GM19372 (cell line): ENCODE results near the gene DGCR2.
"Not testable (repeated sequence)": the region's sequence is repeated elsewhere in the genome, so short reads cannot be mapped to it uniquely, and the experiment has no call there.

Experiments used
- ATAC-seq: cut with Tn5 transposase; IDR thresholded peaks from one replicate; pipeline ENCODE4 v1.9.1; 2021; ENCODE audit warnings: mild to moderate bottlenecking, low read depth, moderate library complexity; ENCODE audit not compliant: unreplicated experiment

Gene DGCR2

DNA sequence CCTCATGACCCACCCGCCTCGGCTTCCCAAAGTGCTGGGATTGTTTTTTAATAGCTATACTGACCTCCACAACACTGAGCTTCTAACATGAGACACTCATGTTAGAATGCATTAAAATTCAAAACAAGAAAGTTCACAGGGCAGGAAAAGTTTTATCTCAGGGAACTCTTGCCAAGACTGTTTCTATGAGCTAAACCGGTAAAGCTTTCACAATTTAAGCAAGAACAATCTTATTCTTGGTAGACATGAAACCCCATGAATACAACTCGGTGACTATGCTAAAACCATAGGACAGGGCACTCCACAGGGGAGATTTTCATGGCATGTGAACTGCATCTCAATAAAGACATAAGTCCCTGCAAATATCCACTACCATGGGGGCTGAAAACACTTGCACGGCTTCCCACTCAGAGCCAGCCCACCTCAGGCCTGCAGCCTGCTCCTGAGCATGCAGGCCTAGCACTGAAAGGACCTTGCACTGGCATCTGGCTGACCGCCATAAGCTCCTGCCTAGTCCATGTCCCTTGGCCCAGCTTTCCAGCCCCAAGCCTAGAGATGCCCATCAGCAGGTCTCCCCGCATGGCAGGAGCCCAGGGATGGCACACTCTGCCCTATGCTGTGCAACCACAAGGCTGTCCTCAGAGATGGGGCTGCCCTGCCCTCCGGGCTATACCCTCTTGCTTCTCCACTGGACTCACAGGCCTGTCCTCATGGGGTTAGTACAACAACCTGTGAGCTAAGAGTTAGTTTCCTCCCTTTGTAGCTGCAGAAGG is 58.4 kb downstream of the DGCR2 start:
- no peak for ATAC-seq

DNA sequence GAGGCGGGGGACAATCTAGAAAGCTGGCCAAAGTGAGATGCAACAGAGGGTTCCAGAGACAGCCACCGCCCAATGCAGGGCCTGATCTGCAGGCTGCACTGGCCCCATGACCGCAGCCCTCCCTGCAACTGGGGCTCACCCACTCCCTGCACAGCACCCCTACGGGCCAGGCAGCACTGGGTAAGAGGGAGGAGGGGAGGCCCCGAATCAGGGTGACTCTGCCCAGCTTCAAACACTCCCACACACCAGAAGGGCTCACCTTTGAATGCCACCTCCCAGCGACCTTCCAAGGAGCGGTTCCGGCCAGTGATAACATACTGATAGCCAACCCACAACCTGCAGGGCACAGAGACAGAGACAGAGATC is 59.3 kb downstream of the DGCR2 start:
- ATAC-seq = no peak

DNA sequence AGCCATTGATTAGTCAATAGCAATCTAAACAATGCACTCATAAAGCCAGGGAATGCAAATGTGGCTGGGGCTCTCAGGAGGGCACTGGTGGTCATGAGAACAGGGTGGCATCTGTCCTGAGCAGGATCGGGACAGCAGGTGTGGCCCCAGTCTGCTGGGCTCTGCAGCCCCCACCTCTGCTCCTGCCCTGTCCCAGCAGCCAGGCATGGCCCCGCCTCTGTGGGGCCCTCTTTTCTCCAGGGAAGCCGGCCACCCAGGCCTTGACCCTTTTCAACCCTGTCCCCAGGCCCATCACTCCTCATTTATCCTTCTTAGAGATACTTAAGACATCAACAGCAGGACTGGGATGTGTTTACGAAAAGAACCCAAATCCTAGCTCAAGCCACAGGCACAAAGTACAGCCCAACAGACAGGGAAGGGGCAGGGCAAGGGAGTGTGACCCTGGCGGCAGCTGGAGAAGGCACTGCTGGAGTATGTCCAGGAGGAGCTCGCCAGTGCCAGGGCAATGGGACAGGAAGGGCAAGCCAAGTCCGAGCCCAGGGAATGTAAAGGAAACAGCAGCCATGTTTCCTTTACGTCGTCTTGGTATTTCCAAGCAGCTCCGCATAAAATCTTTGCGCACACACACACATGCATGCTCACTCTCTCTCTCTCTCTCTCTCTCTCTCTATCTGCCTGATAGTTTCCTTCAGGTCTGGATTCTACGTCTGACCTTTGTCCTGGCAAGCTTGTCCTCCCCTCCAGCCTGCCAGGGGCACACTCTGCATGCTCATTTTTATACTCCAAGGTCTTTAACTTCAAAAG is 59.9 kb downstream of the DGCR2 start:
- no peak for ATAC-seq

DNA sequence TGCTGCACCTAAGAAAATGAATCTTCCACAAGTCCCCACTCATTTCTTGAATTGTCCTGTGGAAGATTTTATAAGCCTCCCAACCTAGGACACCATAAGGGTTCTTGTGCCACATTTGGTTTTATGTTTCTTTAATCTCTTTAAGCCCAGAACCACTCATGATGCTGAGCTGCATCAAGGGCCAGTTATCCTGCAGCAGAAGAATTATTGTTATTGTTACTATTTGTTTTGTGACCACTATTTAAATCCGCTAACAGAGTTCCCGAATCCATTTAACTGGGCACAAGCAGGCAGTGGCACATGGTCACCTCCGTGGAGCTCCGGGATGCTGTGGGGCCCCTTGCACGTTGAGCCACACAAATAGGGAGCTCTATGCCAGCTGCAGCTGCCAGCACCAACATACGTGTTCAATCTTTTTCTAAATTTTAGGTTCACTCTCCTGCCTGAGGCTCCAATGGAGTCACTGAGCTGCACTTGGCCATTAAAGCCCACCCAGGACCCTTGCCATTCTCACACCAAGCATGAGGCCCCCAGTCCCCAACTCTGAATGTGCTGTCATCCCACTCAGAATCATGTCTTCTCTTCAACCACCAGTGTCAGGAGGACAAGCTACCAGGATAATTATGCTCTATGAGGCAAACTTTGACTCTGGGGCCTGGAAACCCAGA is 60.6 kb downstream of the DGCR2 start:
- ATAC-seq = no peak

DNA sequence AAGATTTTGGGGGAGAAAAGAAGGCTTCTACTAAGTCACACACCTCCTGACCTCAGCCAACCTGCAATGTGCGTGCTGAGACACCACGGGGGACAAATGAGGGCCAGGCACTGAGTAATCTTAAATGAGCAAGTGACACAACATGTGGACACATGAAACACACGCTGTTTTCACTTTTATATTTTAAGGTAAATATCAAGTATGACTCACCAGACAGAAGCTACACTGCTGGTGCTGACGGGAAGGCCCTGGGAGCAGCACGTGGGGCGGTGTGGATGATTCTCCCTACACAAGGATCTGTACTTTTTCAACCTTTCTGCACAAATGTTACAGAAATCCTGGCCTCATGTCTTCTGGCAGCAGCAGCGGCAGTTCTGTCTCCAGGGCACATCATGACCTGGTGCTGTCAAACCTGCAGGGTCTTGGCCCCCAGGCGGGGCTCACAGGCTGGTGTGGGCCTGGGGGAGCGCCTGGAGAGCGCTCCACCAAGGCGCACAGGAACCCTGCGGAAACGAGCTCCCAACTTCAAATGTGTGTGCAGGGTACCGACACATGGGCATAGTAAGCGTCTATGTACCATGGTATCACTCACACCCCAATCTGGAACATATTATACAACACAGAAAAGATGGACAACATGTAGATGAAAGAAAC is 61.7 kb downstream of the DGCR2 start:
- no peak for ATAC-seq

DNA sequence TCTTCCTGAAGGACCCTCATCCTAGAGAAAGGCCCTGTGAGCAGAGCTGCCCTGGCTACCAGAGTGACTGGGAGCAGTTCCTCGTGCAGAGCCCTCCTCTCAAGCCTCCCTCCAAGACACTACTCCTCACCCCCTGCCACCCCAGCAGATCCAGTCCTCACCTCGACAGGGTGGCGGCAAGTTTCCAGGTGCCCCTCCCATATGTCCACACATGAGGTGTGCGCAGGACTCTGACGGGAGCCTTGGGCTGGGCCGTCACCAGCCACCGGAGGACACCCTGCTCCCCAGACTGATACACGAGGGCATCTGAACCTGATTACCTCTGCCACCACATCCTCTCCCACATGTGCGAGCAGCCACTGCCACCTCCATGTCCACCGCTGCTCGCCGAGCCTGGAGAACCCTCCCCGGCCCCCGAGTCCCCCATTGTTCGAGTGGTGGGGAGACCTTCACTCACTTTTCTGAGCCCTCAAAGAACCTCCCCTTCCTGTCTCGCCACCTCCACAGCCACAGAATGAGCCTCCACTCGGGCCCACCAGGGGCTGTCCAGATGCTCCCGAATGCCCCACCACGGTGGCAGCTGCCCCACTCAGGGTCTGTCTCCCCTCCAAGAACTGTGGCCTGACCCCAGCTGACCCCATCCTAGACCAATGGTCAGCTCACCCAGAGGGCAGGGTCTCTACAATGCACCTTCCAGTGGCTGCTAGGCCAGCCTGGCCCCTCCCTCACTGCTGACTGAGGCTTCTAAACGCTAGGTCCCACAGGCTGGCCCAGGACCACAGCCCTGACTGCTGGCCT is 62.5 kb downstream of the DGCR2 start:
- ATAC-seq = no peak

DNA sequence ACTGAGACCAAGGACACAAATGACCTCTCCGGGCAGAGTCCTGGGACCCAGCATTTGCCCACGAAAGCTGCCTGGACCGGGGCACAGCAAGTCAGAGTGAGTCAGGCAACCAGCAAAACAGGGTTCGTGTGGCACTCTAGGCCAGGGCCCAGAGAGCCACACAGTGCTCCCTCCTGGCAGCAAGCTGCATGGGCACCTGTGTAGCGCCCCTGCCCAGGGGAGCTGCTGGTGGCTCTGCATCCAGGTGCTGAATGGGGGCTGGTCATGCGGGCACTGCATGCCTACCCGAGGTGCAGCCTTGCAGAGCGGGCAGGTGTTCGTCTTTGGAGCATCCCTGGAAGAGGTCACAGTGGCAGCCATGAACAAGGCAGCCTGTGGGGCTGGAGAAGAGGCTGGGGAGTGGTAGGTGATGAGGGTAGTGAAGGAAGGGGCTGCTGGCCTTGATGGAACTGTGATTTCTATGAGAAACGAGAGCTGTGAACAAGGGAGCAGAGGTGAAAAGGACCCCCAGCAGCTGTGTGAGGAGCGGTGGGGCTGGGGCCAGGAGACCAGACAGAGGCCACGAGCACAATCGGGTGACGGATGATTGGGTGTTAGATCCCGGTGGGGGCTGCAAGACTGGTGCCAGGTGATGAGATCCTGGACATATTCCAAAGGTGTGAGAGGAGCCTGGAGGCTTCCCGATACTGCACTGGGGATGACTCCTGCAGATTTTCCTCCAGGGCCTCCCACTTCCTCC is 63.3 kb downstream of the DGCR2 start:
- no peak for ATAC-seq

DNA sequence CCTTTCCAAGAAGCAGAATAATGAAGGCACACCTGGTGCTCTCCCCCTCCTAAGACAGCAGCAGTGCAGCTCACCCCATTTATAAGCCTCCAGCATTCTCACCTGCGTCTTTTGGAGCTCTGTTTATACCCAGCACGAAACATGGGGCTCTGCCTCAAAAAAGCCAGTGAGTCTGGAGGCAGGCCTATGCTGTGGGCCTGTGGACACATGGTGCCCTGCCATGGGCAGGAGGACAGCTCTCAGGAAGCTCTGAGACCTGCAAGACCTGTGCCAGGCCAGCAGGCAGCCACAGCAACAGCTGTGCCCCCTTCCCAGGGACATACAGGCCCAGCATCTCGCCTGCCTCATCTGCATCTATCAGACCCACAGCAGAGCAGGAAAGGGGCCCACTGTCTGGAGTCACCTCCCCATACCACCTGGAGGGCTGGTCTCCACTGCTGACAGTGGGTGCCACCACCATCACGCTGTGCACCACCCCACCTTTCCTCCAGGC is 64.2 kb downstream of the DGCR2 start:
- ATAC-seq = no peak

DNA sequence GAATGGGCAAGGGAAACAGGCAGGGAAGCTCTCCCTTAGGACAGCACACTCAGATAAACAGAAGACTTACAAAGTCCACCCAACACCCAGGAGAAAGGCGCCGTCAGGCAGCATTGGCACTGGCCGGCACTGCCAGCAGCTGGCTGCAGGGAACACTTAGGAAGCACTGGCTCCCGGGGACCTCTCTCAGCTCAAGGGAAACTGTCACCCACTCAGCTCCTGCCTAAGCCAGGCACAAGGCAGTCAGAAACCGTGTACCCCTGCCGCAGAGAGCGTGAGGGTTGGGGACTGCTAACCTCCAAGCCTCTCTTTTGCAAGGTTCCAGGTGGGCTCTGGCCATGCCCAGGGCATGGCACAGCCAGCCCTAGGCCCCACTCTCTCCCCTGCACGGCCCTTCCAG is 64.7 kb downstream of the DGCR2 start:
- no peak for ATAC-seq

DNA sequence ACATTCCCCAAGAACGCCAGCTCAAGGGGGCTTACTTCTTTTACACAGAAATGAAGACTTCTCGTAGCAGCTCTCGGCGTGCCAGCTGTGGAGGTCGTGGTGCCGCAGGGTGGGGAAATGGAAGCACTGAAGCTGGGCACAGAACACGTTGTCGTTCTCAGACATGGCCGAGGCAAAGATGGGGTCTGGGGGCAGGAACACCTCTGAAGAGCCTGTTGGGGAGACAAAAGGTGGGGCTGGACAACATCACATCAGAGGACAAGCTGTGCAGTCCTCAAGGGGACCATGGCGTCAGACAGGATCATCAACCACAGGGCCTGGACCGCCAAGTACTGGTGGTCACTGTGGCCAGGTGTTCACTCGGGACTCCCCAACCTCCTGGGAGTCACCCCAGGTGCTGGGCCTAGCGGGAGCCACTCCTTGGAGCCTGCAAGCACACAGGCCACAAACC is 65.2 kb downstream of the DGCR2 start:
- no peak for ATAC-seq

DNA sequence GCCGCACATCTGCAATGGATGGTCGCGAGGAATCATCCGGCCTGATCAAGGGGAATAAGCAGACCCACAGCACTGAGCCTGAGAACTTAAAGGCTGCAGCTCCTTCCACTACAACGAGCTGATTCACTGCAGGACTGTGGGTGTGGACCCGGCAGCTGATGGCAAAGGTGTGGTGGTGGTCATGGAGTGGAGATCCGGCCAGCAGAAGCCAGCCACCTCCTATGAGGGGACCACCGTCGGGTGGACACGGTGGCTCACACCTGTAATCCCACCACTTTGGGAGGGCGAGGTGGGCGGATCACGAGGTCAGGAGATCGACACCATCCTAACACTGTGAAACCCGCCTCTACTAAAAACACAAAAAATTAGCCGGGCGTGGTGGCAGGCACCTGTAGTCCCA is 66.4 kb downstream of the DGCR2 start:
- no peak for ATAC-seq

DNA sequence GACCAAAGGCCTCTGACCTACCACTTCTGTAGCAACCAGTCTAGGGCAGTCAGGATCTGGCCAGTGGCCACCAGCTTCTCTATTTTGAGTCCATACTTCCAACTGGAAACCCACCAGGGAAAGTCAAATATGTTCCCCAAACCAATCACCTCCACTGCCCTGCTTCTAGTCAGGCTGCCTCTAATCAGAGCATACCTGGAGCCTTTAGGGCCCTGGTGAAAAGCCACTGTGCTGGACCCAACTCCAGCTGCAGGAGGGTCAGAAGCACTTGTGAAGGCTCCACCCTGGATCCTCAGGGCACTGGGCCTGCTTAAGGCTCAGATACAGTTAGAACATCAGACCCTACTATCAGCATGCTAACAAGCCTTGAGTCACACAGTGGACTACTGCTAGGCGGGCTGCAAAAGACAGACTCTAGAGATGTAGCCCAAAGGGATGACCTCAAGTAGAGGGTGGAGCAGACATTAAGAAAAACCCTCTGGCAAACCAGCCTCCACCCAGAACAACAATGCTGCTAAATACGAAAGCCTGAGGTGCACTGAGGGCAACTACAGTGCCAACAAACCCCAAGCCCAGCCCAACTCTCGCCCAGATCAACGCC is 69.2 kb downstream of the DGCR2 start:
- ATAC-seq = no peak

DNA sequence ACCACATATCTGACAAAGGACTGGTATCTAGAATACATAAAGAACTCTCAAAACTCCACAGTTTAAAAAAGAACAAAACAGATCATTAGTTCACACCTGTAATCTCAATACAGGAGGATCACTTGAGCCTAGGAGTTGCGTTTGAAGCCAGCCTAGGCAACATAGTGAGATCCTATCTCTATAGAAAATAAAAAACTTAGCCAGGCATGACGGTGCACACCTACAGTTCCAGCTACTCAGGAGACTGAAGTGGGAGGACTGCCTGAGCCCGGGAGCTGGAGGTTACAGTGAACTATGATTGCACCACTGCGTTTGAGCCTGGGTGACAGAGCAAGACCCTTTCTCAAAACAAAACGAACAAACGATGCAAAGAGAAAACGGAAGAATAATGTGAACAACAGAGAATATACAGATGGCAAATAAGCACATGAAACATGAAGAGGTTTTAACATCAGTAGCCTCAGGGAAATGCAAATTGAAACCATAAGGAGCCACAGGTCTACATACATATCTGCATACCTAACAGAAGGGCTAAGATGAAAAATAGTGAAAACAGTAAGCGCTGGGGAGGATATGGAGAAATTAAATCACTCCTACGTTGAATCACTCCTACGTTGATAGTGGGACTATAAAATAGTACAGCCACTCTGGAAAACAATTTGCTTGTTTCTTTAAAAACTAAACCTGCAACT is 70.7 kb downstream of the DGCR2 start:
- no peak for ATAC-seq

DNA sequence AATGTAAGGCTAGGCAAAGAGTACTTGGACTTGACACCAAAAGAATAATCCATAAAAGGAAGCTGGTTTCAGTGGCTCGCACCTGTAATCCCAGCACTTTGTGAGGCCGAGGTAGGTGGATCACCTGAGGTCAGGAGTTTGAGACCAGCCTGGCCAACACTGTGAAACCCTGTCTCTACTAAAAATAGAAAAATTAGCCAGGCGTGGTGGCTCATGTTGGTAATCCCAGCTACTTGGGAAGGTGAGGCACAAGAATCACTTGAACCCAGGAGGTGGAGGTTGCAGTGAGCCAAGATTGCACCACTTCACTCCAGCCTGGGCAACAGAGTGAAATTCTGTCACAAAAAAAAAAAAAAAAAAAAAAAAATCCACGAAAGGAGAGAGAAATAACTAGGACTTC is 71.4 kb downstream of the DGCR2 start:
- not testable (repeated sequence) for ATAC-seq

DNA sequence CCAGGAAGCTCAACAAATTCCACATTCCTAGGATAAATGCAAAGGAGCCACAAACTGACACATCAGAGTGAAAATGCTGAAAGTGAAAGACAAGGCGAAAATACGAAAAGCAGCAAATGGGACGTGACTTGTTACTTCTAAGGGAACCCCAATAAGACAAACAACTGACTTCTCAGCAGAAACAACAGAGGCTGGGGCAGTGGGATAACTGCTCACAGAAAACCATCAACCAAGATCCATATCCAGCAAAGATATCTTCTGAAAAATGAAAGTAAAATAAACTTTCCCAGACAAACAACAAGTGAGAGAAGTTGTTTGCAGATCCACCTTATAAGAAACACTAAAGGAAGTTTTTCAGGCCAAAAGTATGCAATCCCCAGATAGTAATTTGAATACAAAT is 72.1 kb downstream of the DGCR2 start:
- ATAC-seq = no peak

DNA sequence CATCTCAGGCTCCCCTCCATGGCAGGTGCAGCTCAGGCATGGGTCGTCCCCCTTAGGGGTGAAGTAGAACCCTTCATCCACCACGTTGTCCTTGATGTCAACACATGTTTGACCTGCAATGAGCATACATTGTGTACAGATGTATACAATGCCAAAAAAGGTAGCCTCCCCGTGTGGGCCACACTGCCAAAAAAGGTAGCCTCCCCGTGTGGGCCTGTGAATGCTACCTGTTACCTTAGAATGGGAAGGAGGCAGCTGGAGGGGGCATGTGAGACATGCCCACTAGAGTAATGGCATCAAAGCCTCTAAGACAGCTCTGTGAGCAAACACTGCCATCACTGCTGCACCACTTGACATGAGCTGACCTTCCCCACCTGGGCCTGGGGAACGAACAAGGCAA is 73.7 kb downstream of the DGCR2 start:
- no peak for ATAC-seq

DNA sequence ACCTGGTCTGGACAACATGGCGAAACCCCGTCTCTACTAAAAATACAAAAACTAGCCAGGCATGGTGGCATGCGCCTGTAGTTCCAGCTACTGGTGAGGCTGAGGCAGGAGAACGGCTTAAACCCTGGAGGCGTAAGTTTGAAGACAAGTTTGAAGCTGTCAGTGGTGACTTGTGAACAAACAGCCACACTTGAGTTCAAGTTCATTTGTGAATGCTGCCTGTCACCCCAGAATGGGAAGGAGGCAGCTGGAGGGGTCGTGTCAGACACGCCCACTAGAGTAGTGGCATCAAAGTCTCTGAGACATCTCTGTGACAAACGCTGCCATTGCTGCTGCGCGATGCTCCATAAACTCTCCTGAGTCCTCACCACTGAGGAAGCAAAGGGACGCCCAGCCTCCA is 74.2 kb downstream of the DGCR2 start:
- ATAC-seq = no peak
